Activated CD4-positive, alpha-beta T cell treated with anti-CD3 and anti-CD28 coated beads, Interleukin-2, amount 50 U/mL, for 1 hour (primary cell): ENCODE data around the gene HDAC6.
A peak's percentile ranks its signal among the peaks of the same experiment; 100 is the strongest.
"Not testable (repeated sequence)": the region's sequence is repeated elsewhere in the genome, so short reads cannot be mapped to it uniquely, and the experiment has no call there.

Experiments
- DNase-seq: peaks from one replicate; pipeline ENCODE4 v3.0.0-alpha.2; 2020

The HDAC6 gene

DNA sequence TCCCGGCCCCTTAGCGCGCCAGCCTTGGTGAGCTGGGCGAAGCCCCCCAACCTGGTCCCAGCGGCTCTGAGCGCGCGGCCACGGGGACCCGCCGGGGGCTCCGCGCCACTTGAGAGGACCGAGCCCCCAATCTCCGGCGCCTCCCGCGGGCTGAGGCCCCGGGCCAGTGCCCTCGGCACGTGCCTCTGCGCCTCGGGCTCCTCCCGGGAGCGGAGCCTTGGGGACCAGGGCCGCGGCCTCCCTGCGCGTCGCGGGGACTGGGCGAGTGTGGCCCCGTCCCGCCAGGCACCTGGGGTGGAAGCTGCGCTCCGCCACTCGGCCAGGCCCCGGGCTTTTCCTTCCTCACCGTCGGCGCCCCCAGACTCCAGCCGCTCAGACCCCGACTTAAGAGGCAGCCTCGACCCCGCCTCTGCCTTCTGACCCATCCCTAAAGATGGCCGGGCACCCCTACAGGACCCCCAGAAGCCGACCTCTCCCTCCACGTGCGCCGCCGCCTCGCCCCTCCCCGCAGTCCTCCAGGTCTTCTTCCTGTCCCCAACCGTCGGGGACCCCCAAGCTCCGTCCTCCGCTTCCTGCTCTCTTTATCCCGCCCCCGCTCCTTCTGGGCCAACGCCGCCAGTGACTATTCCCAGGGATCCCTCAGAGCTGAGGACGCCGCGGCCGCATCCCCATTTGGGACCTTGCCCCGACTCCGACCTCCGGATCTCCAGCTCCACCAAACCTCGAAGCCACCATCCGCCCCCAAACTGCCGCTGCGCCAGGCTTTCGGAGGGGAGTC, 25.2 kb downstream of the HDAC6 start:
- no peak for DNase-seq

DNA sequence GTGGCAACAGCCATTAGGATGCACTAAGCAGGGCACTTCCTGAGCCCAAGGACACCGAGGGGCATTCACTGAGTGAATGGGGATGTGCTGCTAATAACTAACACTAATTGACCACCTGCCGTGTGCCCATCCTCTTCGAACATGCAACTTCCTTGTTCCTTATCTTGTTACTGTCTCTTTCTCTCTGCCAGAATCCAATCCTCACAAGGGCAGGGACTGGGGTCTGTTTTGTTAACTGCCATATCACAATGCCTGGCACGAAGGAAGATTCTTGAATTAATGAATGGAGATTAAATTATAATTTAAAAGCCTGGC, 25.7 kb downstream of the HDAC6 start:
- no peak for DNase-seq

DNA sequence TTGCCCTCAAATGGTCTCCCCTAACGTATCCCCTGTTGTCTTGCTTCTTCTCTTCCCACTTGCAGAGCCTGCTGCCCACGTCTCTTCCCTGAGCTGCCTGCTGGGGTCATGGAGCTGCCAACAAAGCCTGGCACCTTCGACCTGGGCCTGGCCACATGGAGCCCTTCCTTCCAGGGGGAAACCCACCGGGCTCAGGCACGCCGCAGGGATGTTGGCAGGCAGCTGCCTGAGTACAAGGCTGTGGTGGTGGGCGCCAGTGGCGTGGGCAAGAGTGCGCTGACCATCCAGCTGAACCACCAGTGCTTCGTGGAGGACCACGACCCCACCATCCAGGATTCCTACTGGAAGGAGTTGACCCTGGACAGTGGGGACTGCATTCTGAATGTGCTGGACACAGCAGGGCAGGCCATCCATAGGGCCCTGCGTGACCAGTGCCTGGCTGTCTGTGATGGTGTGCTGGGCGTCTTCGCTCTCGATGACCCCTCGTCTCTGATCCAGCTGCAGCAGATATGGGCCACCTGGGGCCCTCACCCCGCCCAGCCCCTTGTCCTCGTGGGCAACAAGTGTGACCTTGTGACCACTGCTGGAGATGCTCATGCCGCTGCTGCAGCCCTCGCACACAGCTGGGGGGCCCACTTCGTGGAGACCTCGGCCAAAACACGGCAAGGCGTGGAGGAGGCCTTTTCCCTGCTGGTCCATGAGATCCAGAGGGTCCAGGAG, 27.3 kb downstream of the HDAC6 start:
- no peak for DNase-seq

DNA sequence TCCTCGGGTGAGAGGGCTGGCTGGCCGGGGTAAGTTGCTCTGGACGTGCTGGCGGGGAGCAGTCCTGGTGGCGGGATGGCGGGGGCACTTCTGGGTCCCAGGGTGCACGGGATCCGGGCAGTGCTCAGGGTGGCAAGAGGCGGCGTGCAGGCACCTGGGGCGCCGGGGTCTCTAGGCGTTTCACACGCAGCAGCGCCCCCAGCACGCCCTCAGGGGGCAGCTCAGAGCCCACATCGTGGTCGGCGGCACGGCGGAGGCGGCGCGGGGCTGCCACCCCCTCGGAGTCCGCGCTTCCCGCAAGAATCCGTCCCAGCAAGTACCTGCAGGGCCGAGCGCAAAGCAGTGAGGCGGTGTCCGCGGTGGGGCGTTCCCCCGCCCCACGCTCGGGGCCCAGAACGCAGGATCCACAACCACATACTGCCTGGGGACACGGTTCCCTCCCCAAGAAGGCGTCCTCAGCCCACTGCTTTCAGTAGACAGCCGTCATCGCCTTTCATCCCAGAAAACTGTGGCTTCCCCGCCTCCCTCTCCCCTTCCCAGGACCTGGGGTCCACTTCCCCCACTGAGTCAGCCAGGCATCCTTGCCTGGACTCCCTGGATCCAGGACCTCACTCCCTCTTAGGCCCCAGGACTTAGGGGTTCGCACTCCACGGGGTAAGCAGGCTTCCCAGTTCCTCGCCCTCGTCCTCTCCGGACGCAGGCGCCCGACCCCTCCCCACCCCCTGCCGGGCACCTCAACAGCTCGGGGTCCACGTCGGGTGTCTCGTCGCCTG, 29.5 kb downstream of the HDAC6 start:
- DNase-seq: no peak

DNA sequence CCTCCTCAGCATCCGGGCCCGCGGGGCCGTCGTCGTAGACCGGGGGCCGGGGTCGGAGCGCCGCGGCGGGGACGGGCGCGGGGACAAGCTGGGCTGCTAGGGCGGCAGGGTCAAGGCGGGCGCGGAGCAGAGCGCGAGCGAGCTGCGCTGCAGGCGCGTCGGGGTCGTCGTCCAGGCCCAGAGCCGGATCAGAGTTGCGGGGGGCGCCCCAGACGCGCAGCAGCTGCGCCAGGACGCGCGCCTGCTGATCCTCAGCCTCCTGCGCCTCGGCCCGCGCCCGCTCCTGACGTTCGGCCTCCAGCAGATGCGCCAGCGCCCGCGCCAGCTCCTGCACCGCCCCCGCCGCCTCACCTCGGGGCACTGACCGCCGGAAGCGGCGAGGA, 30.0 kb downstream of the HDAC6 start:
- DNase-seq: no peak

DNA sequence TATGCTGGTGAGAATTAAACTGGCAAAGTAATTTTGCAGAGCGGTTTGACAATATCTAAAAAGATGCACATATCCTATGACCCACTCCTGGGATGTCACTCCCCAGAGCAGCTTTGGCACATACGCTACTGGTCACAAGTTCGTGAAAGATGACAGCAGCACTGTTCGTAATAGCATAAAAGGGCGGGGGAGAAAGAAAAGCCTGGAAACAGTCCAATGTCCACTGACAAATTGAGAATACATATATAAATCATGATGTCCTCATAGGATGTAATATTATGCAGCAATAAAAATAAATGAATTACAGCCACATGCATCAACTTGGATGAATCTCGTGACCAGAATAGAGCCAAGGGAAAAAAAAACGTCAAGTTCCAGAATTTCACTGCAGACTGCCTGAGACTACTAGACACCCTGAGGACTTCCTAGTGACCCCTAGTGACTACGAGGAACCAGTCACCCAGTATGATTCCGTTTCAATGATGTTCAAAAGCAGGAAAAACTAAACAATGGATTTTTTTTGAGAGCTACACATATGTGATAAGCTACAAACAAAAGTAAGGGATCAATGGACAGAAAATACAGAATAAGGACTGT, 31.8 kb downstream of the HDAC6 start:
- DNase-seq: no peak

DNA sequence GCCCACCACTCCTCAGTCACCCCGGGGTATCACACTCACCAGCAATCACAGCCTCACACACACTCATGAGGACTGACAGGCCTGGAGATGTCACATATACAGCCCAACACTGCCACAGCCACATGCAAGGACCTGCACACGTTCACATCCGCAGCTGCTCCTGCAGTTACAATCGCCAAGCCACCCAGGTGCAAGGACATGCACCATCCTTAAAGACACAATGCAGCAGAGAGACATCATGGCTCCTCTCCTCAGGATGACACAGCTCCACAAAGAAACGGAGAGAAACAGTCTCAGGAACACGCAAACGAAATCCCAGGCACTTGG, 32.5 kb downstream of the HDAC6 start:
- DNase-seq: no peak

DNA sequence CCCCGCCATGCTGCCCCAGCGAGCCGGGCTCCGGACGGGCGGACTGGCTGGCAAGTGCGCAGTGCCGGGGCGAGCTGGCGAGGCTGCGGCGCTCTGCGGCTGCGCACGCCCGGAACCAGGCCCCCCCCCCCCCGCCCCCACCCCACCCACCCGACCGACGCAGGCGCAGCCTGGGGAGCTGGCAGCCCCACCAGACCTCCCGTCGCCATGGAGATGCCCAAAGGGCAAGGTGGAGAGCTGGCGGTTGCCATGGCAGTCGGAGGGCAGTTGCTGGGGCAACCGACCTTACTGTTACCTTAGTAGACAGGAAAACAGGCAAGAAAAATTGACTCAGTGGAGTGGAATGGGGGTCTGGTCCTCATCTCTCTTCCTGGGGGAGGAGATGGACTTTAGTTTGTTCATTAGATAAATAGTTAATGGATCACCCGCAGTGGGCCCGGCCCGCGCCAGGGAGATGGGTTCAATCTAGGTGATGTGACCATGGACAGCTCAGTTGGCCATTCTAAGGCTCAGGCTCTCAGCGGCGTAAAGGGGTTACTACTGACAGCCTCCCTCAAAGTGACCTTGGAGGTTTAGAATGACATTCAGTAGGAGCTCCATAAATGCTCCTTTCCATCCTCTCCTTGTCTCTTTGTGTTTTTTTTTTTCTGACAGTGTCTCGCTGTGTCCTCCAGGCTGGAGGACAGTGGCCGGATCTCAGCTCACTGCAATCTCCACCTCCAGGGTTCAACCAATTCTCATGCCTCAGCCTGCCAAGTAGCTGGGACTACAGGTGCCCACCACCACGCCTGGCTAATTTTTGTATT, 33.9 kb downstream of the HDAC6 start, which contains the start of gene PCSK1N:
TSS of gene PCSK1N (minus strand) at position 87 of the 806 bp plus-strand sequence. CDS start at position 9, 78 bp downstream.
- peak; percentile 58 for DNase-seq

DNA sequence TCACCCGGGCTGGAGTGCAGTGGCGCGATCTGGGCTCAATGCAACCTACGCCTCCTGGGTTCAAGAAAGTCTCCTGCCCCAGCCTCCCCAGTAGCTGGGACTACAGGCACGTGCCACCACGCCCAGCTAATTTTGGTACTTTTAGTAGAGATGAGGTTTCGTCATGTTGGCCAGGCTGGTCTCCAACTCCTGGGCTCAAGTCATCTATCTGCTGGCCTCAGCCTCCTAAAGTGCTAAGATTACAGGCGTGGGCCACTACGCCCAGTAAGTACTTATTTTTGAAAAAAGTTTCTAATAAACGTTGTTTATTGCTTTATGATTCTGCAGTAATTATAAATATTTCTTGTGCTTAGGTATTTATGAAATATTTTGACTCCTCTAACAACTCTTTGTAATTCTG, 37.8 kb downstream of the HDAC6 start:
- DNase-seq: no peak

DNA sequence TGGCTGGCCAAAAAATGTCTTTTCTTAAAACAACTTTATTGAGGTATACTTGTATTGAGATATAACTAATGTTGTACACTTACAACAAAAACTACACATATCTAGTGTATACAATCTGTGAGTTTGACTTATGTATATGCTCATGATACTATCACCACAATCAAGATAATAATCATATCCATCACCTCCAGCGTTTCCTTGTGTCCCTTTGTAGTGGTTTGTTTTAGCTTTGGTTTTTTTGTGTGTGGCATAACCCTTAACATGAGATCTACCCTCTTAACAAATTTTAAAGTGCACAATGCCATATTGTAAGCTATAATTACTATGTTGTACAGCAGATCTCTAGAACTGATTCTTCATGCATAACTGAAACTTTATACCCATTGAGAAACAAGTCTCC, 47.0 kb downstream of the HDAC6 start:
- no peak for DNase-seq

DNA sequence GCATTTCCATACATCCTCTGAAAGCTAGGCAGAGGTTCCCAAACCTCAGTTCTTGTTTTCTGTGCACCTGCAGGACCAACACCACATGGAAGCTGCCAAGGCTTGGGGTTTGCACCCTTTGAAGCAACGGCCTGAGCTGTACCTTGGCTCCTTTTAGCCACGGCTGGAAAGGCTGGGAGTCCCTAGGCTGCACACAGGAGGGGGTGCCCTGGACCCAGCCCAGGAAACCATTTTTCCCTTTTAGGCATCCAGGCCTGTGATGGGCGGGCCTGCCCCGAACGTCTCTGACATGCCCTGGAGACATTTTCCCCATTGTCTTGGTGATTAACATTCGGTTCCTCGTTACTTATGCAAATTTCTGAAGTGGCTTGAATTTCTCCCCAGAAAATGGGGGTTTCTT, 51.0 kb downstream of the HDAC6 start:
- DNase-seq: no peak

DNA sequence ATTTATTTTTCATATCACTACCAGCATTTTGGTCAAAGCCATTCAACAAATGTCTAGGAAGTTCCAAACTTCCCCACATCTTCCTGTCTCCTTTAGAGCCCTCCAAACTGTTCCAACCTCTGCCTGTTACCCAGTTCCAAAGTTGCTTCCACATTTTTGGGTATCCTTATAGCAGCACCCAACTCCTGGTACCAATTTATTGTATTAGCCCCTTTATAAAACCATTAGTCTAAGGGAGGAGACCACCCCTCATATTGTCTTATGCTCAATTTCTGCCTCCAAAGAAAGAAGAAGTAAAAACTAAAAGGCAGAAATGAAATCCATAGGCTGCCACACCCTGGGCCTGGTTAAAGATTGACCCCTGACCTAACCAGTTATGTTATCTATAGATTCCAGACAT, 51.6 kb downstream of the HDAC6 start:
- not testable (repeated sequence) for DNase-seq

DNA sequence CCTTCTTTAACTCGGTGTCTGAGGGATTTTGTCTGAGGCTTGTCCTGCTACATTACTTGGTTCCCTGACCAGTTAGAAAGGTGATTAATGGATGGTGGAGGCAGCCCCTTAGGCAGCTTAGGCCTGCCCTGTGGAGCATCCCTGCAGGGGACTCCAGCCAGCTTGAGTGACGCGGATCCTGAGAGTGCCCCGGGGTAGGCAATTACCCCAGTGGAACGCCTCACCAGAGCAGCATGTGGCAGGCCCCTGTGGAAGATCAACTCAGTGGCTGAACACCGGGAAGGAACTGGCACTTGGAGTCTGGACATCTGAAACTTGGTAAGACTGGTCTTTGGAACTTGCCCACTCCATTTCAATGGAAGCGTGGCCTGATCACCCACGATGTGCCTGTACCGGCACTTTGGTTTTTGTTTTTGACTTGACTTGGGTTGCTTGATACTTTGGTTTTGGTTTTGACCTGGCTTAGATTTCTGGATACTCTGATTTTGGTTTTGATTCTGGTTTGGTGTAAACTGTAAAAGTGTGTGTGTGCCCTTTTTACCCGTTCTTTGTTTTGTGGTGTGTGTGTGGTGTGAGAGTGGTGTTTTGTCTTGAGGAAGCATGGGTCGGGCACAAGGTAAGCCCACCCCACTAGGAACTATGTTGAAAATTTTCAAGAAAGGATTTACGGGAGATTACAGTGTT, 52.4 kb downstream of the HDAC6 start:
- DNase-seq: not testable (repeated sequence)

DNA sequence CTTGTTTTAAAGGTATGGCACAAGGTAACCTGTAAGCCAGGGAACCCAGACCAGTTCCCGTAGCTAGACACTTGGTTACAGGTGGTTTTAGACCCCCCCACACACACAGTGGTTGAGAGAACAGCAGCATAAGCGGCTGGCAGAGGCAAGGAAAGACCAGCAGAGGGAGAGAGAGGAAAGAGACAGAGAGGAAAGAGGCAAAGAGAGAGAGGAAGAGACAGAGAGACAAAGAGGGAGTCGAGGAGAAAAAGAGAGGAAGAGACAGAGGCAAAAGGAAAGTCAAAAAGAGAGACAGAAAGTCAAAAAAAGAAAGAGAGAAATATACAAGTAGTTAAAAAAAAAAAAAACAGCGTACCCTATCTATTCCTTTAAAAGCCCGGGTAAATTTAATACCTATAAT, 53.0 kb downstream of the HDAC6 start:
- no peak for DNase-seq

DNA sequence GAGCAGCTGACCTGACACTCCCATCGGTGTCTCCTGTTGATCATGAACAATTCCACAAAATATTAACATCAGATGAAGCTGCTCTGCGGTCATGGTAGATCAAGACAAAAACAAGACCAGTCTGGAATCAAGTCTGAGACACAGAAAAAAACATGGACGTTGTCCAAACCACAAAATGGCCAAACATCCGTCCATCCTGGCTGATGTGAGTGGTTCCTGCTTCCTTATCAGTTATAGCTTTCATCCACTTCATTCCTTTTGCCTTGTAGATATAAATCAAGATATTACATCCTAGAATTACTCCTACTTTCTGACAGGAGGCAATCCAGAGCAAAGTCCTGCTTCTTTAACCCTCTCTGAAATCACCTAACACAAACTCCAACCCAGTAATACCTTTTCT, 62.3 kb downstream of the HDAC6 start:
- no peak for DNase-seq

DNA sequence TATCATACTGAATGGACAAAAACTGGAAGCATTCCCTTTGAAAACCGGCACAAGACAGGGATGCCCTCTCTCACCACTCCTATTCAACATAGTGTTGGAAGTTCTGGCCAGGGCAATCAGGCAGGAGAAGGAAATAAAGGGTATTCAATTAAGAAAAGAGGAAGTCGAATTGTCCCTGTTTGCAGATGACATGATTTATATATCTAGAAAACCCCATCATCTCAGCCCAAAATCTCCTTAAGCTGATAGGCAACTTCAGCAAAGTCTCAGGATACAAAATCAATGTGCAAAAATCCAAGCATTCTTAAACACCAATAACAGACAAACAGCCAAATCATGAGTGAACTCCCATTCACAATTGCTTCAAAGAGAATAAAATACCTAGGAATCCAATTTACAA, 70.2 kb downstream of the HDAC6 start:
- not testable (repeated sequence) for DNase-seq
